ENCODE results near the gene EMD.
"Not testable (repeated sequence)": the region's sequence is repeated elsewhere in the genome, so short reads cannot be mapped to it uniquely, and the experiment has no call there.

Gene EMD

DNA sequence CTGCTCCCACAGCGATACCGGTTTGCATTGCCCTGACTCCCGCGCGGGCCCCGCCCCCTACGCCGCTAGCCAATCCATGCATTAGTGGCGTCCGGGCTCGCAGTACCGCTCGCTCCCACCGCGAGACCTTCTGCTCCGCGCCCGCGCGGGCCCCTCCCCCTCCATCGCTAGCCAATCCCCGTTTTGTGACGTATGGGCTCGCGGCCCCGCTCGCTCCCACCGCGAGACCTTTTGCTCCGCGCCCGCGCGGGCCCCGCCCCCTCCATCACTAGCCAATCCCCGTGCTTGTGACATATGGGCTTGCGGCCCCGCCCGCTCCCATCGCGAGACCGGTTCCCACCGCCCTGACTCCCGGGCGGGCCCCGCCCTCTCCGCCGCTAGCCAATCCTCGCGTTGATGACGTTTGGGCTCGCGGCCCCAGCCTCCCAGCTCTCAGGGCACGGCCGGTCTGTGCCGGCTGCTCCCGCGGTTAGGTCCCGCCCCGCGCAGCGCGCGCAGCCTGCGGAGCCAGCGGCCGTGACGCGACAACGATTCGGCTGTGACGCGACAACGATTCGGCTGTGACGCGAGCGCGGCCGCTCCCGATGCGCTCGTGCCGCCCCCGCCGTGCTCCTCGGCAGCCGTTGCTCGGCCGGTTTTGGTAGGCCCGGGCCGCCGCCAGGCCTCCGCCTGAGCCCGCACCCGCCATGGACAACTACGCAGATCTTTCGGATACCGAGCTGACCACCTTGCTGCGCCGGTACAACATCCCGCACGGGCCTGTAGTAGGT, at the start of gene EMD:
TSS of gene EMD (plus strand) at position 497 of the 770 bp plus-strand sequence. CDS start at position 687, 190 bp downstream.
- peak; percentile 86 to 90 for DNase-seq (ENCODE audit: extremely low read depth in 1 of 2, low read depth in 1 of 2)

DNA sequence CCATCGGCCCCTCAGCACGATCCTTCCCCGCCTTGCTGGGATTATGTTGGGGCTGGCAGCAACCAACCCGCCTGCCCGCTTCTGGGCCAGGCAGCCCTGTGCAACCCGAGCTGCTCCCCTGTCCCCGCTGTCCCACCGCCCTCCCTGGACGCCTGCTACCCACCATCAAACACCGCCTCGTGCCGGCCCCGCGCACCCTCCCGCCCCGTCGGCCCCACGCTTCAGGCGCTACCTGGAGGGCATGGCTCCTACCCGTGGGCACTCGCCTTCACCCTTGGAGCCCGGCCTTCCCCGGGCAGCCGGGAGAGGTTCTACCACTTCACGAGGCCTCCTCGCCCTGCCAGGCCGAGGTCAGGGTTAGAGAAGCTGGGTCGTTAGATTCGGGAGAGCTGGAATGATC, 46.5 kb upstream of the EMD start:
- DNase-seq (ENCODE audit: extremely low read depth in 1 of 2, low read depth in 1 of 2): no peak

DNA sequence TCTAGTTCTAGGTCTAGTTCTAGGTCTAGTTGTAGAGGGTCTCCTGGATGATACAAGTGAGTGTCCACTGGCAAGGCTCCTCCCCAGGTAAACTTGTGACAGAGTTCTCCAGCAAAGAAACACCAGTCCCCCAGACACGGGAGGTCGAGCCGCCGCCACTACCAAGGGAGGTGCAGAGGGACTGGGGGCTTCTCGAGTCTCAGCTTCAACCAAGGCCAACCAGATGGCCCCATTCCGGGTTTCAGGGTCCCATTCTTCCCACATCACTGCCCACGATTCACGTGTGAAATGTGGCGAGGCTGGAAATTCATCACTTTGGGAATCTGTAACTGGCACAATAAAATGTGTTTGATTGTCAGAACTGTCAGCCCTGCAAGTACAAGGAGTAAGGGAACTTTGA, 46.0 kb upstream of the EMD start:
- DNase-seq (ENCODE audit: extremely low read depth in 1 of 2, low read depth in 1 of 2): no peak

DNA sequence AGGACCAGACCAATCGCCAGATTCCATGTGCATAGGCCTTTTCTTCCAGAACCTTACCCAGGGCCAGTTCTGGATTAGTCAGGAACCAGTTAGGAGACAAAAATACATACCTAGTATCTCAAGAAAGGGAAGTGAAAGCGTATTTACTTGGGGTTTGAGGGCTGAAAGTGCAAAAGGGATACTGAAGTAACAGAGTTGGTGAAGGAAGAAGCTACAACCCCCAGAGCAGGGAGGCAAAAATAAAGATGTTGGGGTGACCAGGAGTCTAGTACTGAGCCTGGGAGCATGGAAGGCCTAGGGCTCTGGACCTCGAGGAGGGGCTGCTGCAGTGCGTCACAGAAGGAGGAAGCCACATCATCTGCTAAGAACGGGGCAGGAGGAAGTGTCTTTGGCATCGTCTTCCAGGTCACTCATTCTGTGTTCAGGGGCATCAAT, 45.2 kb upstream of the EMD start:
- DNase-seq (ENCODE audit: extremely low read depth in 1 of 2, low read depth in 1 of 2): no peak

DNA sequence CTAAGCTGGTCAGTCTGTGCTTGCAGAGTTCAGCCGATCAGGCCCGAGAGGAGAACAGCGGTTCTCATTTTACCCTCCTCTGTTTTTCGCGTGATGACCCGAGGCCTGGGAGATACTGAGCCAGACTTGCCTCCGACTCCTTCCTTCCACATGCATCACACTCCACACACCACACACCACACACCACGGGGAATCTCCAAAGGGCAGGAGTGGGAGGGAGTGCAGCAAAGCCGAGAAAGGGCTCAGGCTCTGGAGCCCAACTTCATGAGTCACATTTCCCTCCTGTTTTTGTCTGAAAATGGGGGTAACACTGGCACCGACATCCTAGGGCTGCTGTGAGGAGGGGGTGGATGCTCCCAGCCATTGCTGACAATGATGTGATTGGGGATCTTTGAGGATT, 44.6 kb upstream of the EMD start:
- DNase-seq (ENCODE audit: extremely low read depth in 1 of 2, low read depth in 1 of 2): no peak

DNA sequence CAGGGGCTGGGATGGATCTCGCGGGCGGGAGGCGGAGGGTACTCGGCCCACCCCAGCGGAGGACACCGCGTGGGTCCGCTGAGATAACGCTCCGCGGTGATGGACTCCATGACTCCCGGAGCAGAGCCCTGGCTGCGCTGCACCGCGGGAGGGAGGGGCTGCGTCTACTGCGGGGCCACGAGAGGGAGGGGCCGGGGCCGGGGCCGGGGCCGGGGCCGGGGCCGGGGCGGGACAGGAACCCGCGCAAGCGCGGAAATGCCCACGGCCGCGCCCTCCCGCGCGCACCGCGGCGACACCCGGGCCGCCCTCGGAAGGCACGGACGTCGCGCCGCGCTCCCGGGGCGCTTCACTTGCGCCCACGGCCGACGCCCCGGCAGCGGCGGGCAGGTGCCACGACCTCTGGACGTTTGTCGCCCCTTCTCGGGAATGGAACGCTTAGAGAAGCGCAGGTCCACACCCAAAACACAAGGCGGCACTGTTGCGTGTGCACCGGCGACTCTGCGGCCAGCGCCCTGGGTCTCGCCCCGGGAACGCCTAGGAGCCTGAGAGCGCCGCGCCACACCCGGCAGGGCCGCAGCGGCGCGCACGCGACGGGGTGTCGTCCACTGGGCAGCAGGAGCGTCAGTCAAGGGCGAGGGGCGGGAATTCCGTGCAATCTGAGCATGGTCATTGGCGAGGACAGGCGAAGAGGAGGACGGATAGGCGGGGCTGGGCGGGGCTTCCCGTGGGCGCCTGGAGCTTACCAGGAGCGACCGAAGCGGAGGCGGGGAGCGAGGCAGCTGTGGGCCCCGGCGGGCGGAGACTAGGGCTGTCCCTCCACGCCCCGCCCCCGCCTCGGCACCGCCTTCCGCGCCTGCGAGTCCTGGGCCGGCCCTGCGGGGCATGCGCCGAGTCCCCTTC, 37.4 kb upstream of the EMD start:
- DNase-seq (ENCODE audit: extremely low read depth in 1 of 2, low read depth in 1 of 2): not testable (repeated sequence)

DNA sequence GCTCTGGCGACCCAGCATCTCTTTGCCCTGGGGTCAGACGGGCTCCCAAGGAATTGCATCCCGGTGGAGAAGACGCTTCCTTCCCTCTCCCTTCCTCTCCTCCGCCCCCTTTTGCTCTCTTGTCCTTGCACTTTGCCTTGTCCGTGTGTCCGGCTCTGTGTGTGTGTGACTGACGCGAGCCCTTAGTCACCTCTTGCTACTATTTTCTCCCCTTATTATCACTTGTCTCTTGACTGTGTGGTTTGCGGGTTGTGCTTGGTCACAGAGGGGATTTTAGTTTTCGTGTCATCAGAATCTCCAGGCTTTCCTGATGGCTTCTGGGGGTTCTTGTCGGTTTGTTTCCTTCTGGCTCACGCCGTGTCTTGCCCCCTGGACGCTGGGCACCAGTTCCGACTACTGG, 36.0 kb upstream of the EMD start:
- not testable (repeated sequence) for DNase-seq (ENCODE audit: extremely low read depth in 1 of 2, low read depth in 1 of 2)

DNA sequence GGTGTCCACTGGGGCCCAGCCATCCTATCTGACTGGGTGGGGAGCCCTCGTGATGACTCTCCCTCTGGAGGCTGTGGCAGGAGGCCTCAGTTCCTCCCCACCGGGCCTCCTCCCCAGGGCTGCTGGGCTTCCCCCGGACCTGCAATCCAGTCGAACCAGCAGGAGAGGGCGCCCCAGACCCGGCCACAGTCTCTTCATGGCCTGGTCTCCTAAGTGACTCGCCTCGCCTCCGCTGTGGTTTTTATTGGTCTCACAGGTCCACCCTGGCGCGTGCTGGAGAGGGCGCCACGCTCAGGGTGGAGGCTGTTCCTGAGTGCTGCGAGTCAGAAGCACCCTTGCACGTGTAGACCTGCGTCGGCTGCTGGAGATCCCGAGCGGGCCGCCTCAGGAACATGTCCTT, 35.5 kb upstream of the EMD start:
- not testable (repeated sequence) for DNase-seq (ENCODE audit: extremely low read depth in 1 of 2, low read depth in 1 of 2)

DNA sequence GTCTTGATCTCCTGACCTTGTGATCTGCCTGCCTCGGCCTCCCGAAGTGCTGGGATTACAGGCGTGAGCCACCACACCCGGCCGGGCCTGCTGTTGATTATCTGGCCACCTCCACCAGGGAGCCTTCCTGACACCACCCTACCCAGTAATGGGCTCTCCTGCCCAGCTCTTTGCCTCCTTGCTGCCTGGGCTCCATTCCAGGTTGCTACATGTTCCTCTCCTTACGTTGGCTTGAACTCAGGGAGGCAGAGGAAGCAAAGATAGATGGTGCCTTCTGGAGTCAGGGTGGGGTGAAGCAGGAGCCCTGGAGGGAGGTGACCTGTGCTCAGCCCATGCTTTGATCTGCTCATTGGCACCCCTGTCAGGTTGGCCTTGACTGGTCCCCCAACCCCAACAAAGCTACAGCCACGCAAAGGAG, 31.0 kb upstream of the EMD start:
- DNase-seq (ENCODE audit: extremely low read depth in 1 of 2, low read depth in 1 of 2): no peak

DNA sequence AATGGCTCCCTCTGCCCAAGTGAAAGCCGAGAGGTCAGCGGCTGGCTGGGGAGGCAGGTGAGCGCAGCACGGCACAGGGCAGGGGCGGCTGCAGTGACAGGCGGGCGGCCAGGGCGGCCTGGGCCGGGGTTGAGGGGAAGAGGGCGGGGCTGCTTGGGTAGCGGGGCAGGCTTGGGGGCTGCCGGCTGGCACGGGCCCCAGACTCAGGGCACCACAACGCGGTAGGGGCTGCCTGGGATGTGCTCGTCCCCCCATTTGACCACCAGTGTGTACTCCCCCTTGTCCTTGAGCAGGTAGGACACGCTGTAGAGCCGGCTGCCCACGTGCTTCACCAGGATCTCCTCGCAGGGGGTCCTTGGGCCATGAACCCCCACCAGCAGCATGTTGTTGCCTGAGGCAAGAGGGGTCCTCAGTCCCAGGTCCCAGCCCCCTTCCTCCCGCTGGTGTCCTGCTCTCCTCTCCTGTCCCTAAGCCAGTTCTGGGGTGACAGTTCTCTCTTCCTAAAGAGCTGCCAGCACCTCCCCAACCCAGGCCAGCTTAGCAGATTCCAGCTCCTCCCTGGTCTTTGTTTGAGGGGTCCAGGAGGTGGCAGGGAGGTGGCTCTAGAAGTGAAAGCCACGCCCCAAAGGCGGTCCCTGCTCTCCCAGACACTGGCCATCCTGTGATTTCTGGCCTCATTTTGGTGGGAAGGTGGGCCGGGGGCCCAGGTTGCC, 30.3 kb upstream of the EMD start:
- no peak for DNase-seq (ENCODE audit: extremely low read depth in 1 of 2, low read depth in 1 of 2)

DNA sequence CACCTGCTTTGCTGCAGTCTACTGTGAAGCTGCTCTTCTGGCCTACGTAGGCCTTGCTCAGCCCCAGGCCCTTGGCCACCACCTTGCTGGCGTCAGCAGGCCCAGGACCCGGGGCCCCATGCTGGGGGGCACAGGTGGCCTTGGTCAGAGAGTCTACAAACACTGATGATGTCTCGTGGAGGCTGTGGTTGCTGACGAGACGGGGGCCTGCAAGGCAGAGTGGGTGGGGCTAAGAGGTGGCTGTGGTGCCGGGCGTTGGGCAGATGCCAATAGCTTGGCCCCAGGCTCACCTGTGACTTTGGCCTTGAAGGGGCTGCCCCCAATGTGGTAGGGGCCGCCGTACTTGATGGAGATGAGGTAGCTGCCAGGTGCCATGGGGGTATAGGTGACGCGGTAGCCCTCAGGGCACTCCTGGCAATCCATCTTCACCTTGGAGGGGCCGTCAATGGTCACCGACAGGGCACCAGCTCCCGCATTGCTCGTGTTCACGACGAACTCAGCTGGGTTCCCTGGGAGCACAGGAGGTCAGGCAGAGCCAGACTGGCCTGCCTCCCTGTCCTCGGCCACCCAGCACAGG, 29.6 kb upstream of the EMD start:
- DNase-seq (ENCODE audit: extremely low read depth in 1 of 2, low read depth in 1 of 2): no peak

DNA sequence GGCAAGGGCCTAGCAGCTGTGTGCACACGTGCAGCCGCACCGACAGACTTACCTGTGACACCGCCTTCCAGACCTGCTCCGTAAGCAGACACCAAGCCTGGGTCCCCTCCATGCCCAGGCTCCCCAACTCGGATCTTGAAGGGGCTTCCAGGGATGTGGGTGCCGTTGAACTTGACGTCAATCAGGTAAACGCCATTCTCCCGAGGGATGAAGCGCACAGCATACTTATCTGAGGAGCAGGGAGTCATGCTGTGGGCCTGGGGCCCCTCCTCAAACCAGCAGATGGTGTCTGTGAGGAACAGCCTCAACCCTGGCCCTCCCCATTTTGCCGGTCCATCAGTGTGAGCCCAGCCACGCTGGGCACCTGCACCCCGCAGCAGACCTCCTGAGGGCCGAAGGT, 29.1 kb upstream of the EMD start:
- no peak for DNase-seq (ENCODE audit: extremely low read depth in 1 of 2, low read depth in 1 of 2)

DNA sequence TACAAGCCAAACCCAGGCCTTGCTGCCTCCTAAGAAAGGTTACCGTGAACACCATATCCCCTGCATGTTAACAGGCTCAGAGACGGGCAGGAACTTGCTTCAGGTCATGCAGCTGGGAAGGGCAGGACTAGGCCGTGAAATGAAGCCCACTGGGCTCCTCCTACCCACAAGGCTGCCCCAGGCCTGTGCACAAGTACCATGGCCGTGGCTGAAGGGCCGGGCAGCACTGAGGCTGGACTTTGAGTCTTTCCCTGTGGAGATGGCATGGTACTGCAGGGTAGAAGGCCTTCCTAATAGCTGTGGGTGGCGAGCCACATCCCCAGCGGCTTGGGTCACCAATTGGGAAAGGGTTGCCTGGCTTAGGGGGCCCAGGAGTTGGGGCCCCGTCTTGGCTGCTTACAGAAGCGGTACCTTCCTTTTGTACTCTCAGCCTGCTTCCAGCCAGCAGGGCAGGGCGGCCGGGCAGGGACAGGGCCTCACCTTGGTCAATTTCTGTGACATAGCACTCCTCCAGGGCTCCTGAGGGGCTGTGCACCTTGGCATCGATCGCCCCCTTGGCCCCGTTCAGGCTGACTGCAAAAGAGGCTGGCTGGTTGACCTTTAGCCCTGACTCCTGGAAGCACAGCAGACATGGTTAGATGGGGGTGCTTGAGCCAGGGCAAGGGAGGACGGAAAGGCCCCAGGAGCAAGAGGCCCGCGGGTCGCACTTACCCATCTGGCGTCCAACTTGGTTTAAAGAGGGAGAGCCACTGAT, 28.5 kb upstream of the EMD start:
- DNase-seq (ENCODE audit: extremely low read depth in 1 of 2, low read depth in 1 of 2): no peak

DNA sequence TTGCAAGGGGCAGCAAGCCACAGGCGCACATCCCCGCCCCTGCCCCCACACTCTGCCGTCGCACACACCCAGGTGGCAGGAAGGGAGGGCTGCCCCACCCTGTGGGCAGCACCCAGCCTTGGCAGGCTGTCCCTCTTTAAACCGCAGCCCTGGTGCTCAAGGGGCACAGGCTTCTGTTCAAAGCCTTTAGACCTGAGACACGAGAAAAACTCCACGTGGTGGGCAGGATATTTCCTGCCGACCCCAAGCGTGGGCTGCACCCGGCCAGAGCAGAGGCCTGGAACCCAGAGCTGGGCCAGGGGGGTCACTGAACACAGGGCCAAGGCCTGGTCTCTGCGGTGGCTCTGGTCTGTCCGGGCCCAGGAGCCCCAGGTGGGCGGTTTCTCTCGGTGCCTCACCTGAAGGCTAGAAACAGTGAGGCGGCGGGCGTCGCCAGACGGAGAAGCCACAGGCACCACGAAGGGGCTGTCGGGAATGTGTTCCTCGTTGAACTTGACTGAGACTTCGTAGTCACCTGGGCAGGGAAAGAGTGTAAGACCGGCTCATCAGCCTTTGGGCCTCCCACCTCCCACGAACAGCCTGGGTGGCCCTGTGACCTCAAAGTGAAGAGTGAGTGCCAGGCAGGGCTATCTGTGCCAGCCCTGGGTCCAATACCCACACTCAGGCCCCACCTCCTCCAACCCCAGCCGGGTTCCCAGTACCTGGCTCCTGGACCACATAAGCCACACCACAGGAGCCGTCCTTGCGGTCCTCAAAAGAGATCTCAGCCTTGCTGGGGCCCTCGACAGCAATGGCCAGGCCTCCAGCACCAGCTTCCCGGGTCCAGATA, 27.7 kb upstream of the EMD start:
- no peak for DNase-seq (ENCODE audit: extremely low read depth in 1 of 2, low read depth in 1 of 2)

DNA sequence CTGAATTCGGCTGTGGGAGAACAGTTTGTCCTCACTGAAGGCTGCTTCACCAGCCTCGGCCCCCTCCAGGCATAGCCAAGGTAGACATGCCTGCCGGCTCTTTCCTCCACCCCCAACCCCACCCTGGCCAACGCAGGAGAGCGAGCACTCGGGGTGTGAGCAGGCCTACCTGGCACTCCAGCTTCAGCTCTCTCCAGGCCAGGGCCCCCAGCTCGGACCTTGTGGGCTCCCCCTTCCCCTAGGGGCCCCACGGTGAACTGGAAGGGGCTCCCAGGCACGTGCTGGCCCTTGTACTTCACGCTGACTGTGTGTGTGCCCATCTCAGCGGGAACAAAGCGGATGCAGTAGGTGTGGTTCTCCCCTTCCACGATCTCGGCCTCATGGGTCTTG, 27.1 kb upstream of the EMD start:
- no peak for DNase-seq (ENCODE audit: extremely low read depth in 1 of 2, low read depth in 1 of 2)

DNA sequence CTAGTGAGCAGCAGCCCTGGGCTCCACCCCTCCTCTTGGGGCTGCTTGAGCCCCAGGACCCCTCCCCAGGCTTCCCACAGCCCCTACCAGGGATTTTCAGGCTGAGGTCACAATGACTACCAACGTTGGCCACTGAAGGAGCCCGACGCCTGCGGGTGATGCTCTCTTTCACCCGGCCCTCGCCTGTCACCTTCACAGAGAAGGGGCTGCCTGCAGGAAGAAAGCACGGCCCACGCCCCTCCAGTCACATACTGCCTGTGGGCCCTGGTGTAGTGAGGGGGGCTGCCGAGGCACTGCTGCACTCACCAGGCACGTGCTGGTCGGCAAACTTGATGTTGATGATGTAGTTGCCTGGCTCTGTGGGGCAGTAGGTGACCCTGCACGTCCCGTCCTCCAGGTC, 26.6 kb upstream of the EMD start:
- no peak for DNase-seq (ENCODE audit: extremely low read depth in 1 of 2, low read depth in 1 of 2)

DNA sequence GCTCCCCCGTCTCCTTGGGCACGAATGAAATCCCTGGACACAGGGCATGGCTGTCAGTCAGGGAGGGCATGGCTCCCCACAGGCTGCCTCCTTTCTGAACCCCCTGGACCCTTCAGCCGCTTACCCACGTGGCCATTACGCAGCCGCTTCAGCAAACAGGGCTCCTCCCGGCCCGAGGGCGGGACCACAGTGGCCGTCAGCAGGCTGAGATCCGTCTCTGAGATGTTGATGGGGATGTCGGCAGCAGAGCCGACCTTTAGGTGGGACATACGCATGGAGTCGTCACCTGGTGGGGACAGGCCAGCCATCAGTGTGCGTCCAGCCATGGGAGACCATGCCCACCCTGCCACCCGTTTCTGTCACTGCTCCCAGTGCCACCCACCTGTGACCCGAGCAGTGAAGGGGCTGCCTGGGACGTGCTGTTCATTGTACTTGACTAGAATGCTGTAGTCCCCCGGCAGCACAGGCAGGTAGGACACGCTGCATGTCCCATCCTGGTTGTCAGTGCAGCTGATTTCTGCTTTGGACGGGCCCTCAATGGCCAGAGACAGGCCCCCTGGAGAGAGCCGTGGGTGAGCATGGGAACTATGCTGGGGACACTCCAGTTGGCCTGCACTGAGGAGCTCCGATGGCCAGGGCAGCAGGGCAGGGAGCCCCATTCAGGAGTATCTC, 25.8 kb upstream of the EMD start:
- DNase-seq (ENCODE audit: extremely low read depth in 1 of 2, low read depth in 1 of 2): no peak

DNA sequence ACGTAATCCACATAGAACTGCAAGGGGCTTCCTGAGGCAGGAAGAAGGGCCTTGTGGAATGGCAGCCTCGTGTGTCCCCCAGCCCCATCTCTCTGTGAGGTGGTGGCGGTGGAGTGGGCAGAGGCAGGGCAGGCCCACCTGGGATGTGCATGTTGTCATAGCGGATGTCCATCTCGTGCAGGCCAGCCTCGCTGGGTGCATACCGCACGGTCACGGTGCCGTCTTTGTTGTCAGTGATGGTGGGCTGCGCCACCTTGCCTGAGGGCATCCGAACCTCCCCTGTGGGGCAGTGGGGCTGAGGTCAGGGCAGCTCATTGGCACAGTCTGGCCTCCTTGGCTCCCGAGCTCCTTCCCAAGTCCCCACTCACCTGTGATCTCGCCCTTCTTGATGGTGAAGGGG, 25.1 kb upstream of the EMD start:
- no peak for DNase-seq (ENCODE audit: extremely low read depth in 1 of 2, low read depth in 1 of 2)

DNA sequence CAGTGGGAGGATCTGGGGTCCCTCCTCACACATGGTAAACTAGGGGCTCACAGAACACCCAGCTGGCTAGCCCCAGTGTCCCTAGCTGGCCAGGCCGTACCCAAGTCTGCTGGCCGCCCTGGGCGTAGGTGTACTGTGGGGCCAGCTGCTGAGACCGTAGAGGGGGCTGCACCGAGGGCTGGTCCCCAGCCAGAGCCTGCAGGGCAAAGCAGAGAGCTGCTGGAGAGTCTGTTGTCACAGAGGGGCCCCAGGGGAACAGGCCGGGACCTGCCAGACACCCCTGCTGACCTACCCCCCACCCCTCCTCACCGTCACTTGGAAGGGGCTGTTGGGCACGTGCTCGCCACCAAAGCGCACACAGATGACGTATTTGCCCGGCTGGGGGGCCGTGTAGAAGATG, 24.6 kb upstream of the EMD start:
- DNase-seq (ENCODE audit: extremely low read depth in 1 of 2, low read depth in 1 of 2): no peak

Measured in activated CD8-positive, alpha-beta memory T cell treated with anti-CD3 and anti-CD28 coated beads for 1 hour (primary cell).